GM18870 (cell line): ENCODE results near the gene EFEMP1.

Experiments
- ATAC-seq: cut with Tn5 transposase; IDR thresholded peaks from one replicate; pipeline ENCODE4 v1.9.1; 2021; ENCODE audit warnings: moderate library complexity; ENCODE audit not compliant: unreplicated experiment

The EFEMP1 gene

GRCh38 chr2:55899881-55900280 is 23.7 kb downstream of the EFEMP1 start:
- no peak for ATAC-seq

- ATAC-seq, result no peak
These were observed 25.1 kb downstream of the EFEMP1 start for GRCh38 chr2:55898386-55899040.

GRCh38 chr2:55896633-55897032 is 26.9 kb downstream of the EFEMP1 start:
- ATAC-seq, result peak; percentile 62

- no peak for ATAC-seq
These were observed 28.9 kb downstream of the EFEMP1 start for GRCh38 chr2:55894720-55895119.

GRCh38 chr2:55891671-55892094 is 31.9 kb downstream of the EFEMP1 start:
- ATAC-seq, result no peak

- ATAC-seq, result no peak
These were observed 34.6 kb downstream of the EFEMP1 start for GRCh38 chr2:55888936-55889335.

- no peak for ATAC-seq
These were observed 35.5 kb downstream of the EFEMP1 start for GRCh38 chr2:55887901-55888624.

GRCh38 chr2:55887351-55887750 is 36.2 kb downstream of the EFEMP1 start:
- ATAC-seq, result no peak

- no peak for ATAC-seq
These were observed 37.7 kb downstream of the EFEMP1 start for GRCh38 chr2:55885944-55886281.

- ATAC-seq, result no peak
These were observed 38.2 kb downstream of the EFEMP1 start for GRCh38 chr2:55885127-55885943.

- no peak for ATAC-seq
These were observed 39.8 kb downstream of the EFEMP1 start for GRCh38 chr2:55883829-55884228.

GRCh38 chr2:55883357-55883756 is 40.2 kb downstream of the EFEMP1 start:
- ATAC-seq, result no peak

GRCh38 chr2:55882954-55883353 is 40.6 kb downstream of the EFEMP1 start:
- no peak for ATAC-seq

GRCh38 chr2:55880416-55881143 is 43.0 kb downstream of the EFEMP1 start:
- no peak for ATAC-seq

GRCh38 chr2:55879976-55880375 is 43.6 kb downstream of the EFEMP1 start:
- no peak for ATAC-seq

- no peak for ATAC-seq
These were observed 46.5 kb downstream of the EFEMP1 start for GRCh38 chr2:55877087-55877436.

- no peak for ATAC-seq
These were observed 47.0 kb downstream of the EFEMP1 start for GRCh38 chr2:55876429-55877086.

- peak; percentile 57 for ATAC-seq
These were observed 48.0 kb downstream of the EFEMP1 start for GRCh38 chr2:55875434-55876135.

- no peak for ATAC-seq
These were observed 49.2 kb downstream of the EFEMP1 start for GRCh38 chr2:55874338-55874737.

GRCh38 chr2:55871637-55872036 is 51.9 kb downstream of the EFEMP1 start:
- no peak for ATAC-seq
